HG03432 (cell line): ENCODE measurements around the gene RALGAPB.
"Not testable (repeated sequence)": the region's sequence is repeated elsewhere in the genome, so short reads cannot be mapped to it uniquely, and the experiment has no call there.

ENCODE experiments used
- ATAC-seq: cut with Tn5 transposase; IDR thresholded peaks from one replicate; pipeline ENCODE4 v1.9.1; 2021; ENCODE audit warnings: mild to moderate bottlenecking, moderate library complexity; ENCODE audit not compliant: unreplicated experiment

RALGAPB gene

GRCh38 chr20:38581013-38581412 is 108.4 kb downstream of the RALGAPB start, which contains the start of gene ADIG:
Gene ADIG (plus strand): TSS chr20:38581197. CDS start chr20:38581251, 54 bp downstream.
- ATAC-seq, result no peak

- ATAC-seq, result no peak
Observed at GRCh38 chr20:38581830-38582358, 109.3 kb downstream of the RALGAPB start.

GRCh38 chr20:38583306-38583705 is 110.7 kb downstream of the RALGAPB start:
- no peak for ATAC-seq

- ATAC-seq, result no peak
Observed at GRCh38 chr20:38584099-38584763, 111.6 kb downstream of the RALGAPB start.

GRCh38 chr20:38585404-38586180 is 112.9 kb downstream of the RALGAPB start:
- no peak for ATAC-seq

- ATAC-seq, result no peak
Observed at GRCh38 chr20:38586181-38586525, 113.5 kb downstream of the RALGAPB start.

GRCh38 chr20:38588303-38588702 is 115.7 kb downstream of the RALGAPB start:
- ATAC-seq, result no peak

GRCh38 chr20:38589351-38589750 is 116.7 kb downstream of the RALGAPB start:
- no peak for ATAC-seq

- ATAC-seq, result no peak
Observed at GRCh38 chr20:38589967-38590675, 117.5 kb downstream of the RALGAPB start.

GRCh38 chr20:38590676-38591473 is 118.2 kb downstream of the RALGAPB start:
- no peak for ATAC-seq

- no peak for ATAC-seq
Observed at GRCh38 chr20:38591474-38592410, 119.1 kb downstream of the RALGAPB start.

- not testable (repeated sequence) for ATAC-seq
Observed at GRCh38 chr20:38592411-38592790, 119.8 kb downstream of the RALGAPB start.

GRCh38 chr20:38594281-38594680 is 121.6 kb downstream of the RALGAPB start:
- ATAC-seq, result not testable (repeated sequence)

GRCh38 chr20:38595886-38596285 is 123.2 kb downstream of the RALGAPB start:
- not testable (repeated sequence) for ATAC-seq

- no peak for ATAC-seq
Observed at GRCh38 chr20:38599410-38599882, 126.8 kb downstream of the RALGAPB start.

GRCh38 chr20:38600057-38600456 is 127.4 kb downstream of the RALGAPB start:
- no peak for ATAC-seq

- peak; percentile 62 for ATAC-seq
Observed at GRCh38 chr20:38601216-38602184, 128.9 kb downstream of the RALGAPB start, which contains the start of gene ARHGAP40. Gene ARHGAP40 (plus strand): TSS chr20:38601809.

- ATAC-seq, result no peak
Observed at GRCh38 chr20:38602185-38602581, 129.5 kb downstream of the RALGAPB start.
